Type B pancreatic cell (in vitro differentiated cells): ENCODE results near the gene APC. TPM values are rescaled to one million over a fixed set of nuclear protein-coding genes. Genes with fewer than 3 reads are reported as not detected.

ENCODE experiments used
- DNase-seq: peaks from one replicate; pipeline ENCODE4 v3.0.0; 2021; ENCODE audit warnings: mixed read lengths; ENCODE audit not compliant: unreplicated experiment; ENCODE audit errors: extremely low spot score
- H3K27ac Mint-ChIP-seq: 2 replicates; pipeline ENCODE4 v1.8.0; 2021; ENCODE audit warnings: mild to moderate bottlenecking, mixed read lengths
- H3K27me3 Mint-ChIP-seq: 2 replicates; pipeline ENCODE4 v1.8.0; 2021; ENCODE audit warnings: mixed read lengths
- H3K36me3 Mint-ChIP-seq: 2 replicates; pipeline ENCODE4 v1.8.0; 2021; ENCODE audit warnings: mixed read lengths
- H3K4me1 Mint-ChIP-seq: one replicate; pipeline ENCODE4 v1.8.0; 2021; ENCODE audit warnings: mixed read lengths; ENCODE audit not compliant: unreplicated experiment
- H3K4me3 Mint-ChIP-seq: 2 replicates; pipeline ENCODE4 v1.8.0; 2021; ENCODE audit warnings: mild to moderate bottlenecking, mixed read lengths
- H3K9me3 Mint-ChIP-seq: 2 replicates; pipeline ENCODE4 v1.8.0; 2021; ENCODE audit warnings: mixed read lengths
- CTCF ChIP-seq: fragments of 200-600 bp; sonication (generic); conservative IDR thresholded peaks from 2 replicates; pipeline ENCODE4 v1.5.0; 2021; ENCODE audit warnings: antibody characterized with exemption, mild to moderate bottlenecking
- total RNA-seq: library from RNA; stranded (reverse); gene quantifications from 2 replicates; pipeline ENCODE4 v1.2.1, GENCODE V29; 2021; ENCODE audit warnings: low replicate concordance

The APC gene
- total RNA-seq, 1 donor from 2014 or later = 47.7 TPM

- no peak for DNase-seq
- no peaks in the 10 kb centered on the region for H3K4me1 Mint-ChIP-seq
- H3K27me3 Mint-ChIP-seq = no peaks in the 10 kb centered on the region
- H3K36me3 Mint-ChIP-seq = peaks cover 50% of the 10 kb centered on the region
- no peak for TF ChIP-seq CTCF
- no peak overlapping the region for H3K4me3 Mint-ChIP-seq
- peak overlapping the region; percentile 75 for H3K27ac Mint-ChIP-seq
- H3K9me3 Mint-ChIP-seq = no peaks in the 10 kb centered on the region
Observed at GRCh38 chr5:112823181-112823580, 85.5 kb downstream of the APC start.

- TF ChIP-seq CTCF = no peak
- no peak for DNase-seq
- Mint-ChIP-seq H3K36me3 (peaks cover 54% of the 10 kb centered on the region), H3K9me3 (no peaks in the 10 kb centered on the region), H3K27me3 (no peaks in the 10 kb centered on the region), H3K4me3 (peak overlapping the region; percentile 32), H3K27ac (peak overlapping the region; percentile 75), H3K4me1 (no peaks in the 10 kb centered on the region)
Observed at GRCh38 chr5:112823656-112824055, 86.0 kb downstream of the APC start.

GRCh38 chr5:112824197-112824596 is 86.5 kb downstream of the APC start:
- Mint-ChIP-seq H3K36me3 (peaks cover 59% of the 10 kb centered on the region), H3K4me3 (no peak overlapping the region), H3K9me3 (no peaks in the 10 kb centered on the region), H3K4me1 (no peaks in the 10 kb centered on the region), H3K27ac (no peak overlapping the region), H3K27me3 (no peaks in the 10 kb centered on the region)
- no peak for TF ChIP-seq CTCF
- no peak for DNase-seq

- Mint-ChIP-seq H3K4me3 (no peak overlapping the region), H3K9me3 (no peaks in the 10 kb centered on the region), H3K27ac (no peak overlapping the region), H3K4me1 (no peaks in the 10 kb centered on the region), H3K27me3 (no peaks in the 10 kb centered on the region), H3K36me3 (peaks cover 40% of the 10 kb centered on the region)
- TF ChIP-seq CTCF = no peak
- DNase-seq = no peak
Observed at GRCh38 chr5:112830378-112830777, 92.7 kb downstream of the APC start.

GRCh38 chr5:112833971-112834370 is 96.3 kb downstream of the APC start:
- Mint-ChIP-seq H3K27me3 (no peaks in the 10 kb centered on the region), H3K27ac (no peak overlapping the region), H3K4me3 (no peak overlapping the region), H3K9me3 (no peaks in the 10 kb centered on the region), H3K4me1 (no peaks in the 10 kb centered on the region), H3K36me3 (peaks cover 43% of the 10 kb centered on the region)
- TF ChIP-seq CTCF = no peak
- no peak for DNase-seq

- Mint-ChIP-seq H3K4me1 (peaks cover 3% of the 10 kb centered on the region), H3K36me3 (peaks cover 30% of the 10 kb centered on the region), H3K27me3 (no peaks in the 10 kb centered on the region), H3K9me3 (peaks cover 5% of the 10 kb centered on the region), H3K27ac (no peak overlapping the region), H3K4me3 (no peak overlapping the region)
- TF ChIP-seq CTCF = no peak
- no peak for DNase-seq
Observed at GRCh38 chr5:112844489-112844888, 106.8 kb downstream of the APC start.
